IMR-90 (cell line): ENCODE data around the gene MDM4. TPM values are rescaled to one million over a fixed set of nuclear protein-coding genes. Genes with fewer than 3 reads are reported as not detected.

Experiments used
- ATAC-seq: fragments of 200-7000 bp; cut with Tn5 transposase; 2 replicates; pipeline ENCODE4 v1.9.1; 2020; ENCODE audit warnings: low read depth, mild to moderate bottlenecking, moderate library complexity
- BruUV-seq: library from RNA; stranded (reverse); fragments of 400-500 nt; replicated peaks from 2 replicates; lab custom pipeline; 2021; lab: Mats Ljungman, UMichigan
- CTCF ChIA-PET: fragments of 300-600 bp; formaldehyde crosslinking; extraction: SDS; loops from one replicate; lab custom pipeline; 2021; ENCODE audit warnings: antibody characterized with exemption; lab: Yijun Ruan, JAX
- POLR2A ChIA-PET: fragments of 300-600 bp; sonication (Branson Sonifier 250); formaldehyde crosslinking; loops from one replicate; lab custom pipeline; 2022; ENCODE audit warnings: antibody characterized with exemption; ENCODE audit not compliant: unreplicated experiment; lab: Charles Lee
- DNase-seq: peaks from one replicate; pipeline ENCODE4 v3.0.0; 2013
- H2AFZ ChIP-seq: replicated peaks from 2 replicates; pipeline ENCODE3; 2013; ENCODE audit warnings: low read length, mild to moderate bottlenecking; ENCODE audit not compliant: poor library complexity
- H2AK5ac ChIP-seq: 2 replicates; pipeline ENCODE4 v1.6.1; 2013; ENCODE audit warnings: low read depth, low read length, inconsistent platforms
- H2AK9ac ChIP-seq: replicated peaks from 2 replicates; pipeline ENCODE3; 2013; ENCODE audit warnings: mild to moderate bottlenecking, low read depth, low read length, moderate library complexity; ENCODE audit not compliant: poor library complexity
- H2BK120ac ChIP-seq: 2 replicates; pipeline ENCODE4 v1.6.1; 2013; ENCODE audit warnings: low read depth, low read length, inconsistent platforms
- H2BK15ac ChIP-seq: 3 replicates; pipeline ENCODE4 v1.6.1; 2013; ENCODE audit warnings: low read depth, low read length, inconsistent platforms
- H2BK20ac ChIP-seq: 2 replicates; pipeline ENCODE4 v1.6.1; 2013; ENCODE audit warnings: low read depth, mild to moderate bottlenecking, inconsistent platforms, low read length, moderate library complexity
- H2BK5ac ChIP-seq: 2 replicates; pipeline ENCODE4 v1.6.1; 2013; ENCODE audit warnings: mild to moderate bottlenecking, low read depth, low read length, inconsistent platforms; ENCODE audit not compliant: poor library complexity, severe bottlenecking
- H3K14ac ChIP-seq: replicated peaks from 2 replicates; pipeline ENCODE4 v1.6.1; 2013; ENCODE audit warnings: low read depth, low read length, inconsistent platforms
- H3K18ac ChIP-seq: 2 replicates; pipeline ENCODE4 v1.6.1; 2013; ENCODE audit warnings: low read depth, low read length, control low read depth
- H3K23ac ChIP-seq: 2 replicates; pipeline ENCODE4 v1.6.1; 2013; ENCODE audit warnings: low read depth, low read length, inconsistent platforms
- H3K27ac ChIP-seq: 2 replicates; pipeline ENCODE4 v1.5.1; 2013; ENCODE audit warnings: mild to moderate bottlenecking, control low read depth, low read length; ENCODE audit not compliant: insufficient read depth
- H3K27me3 ChIP-seq: 2 replicates; pipeline ENCODE4 v1.6.1; 2013; ENCODE audit warnings: low read length; ENCODE audit not compliant: control insufficient read depth, insufficient read depth
- H3K36me3 ChIP-seq: 2 replicates; pipeline ENCODE4 v1.6.1; 2013; ENCODE audit warnings: low read length, mixed read lengths; ENCODE audit not compliant: control insufficient read depth, insufficient read depth
- H3K4ac ChIP-seq: 2 replicates; pipeline ENCODE4 v1.6.1; 2013; ENCODE audit warnings: low read depth, low read length, inconsistent platforms
- H3K4me1 ChIP-seq: 2 replicates; pipeline ENCODE4 v1.6.1; 2013; ENCODE audit warnings: low read length, mixed read lengths; ENCODE audit not compliant: control insufficient read depth, insufficient read depth
- H3K4me2 ChIP-seq: 2 replicates; pipeline ENCODE4 v1.6.1; 2013; ENCODE audit warnings: low read depth, mild to moderate bottlenecking, control low read depth, low read length, moderate library complexity
- H3K4me3 ChIP-seq: 2 replicates; pipeline ENCODE4 v1.5.1; 2013; ENCODE audit warnings: low read depth, mild to moderate bottlenecking, control low read depth, low read length, moderate library complexity; ENCODE audit not compliant: insufficient read depth
- H3K56ac ChIP-seq: 2 replicates; pipeline ENCODE4 v1.6.1; 2013; ENCODE audit warnings: low read length, inconsistent platforms; ENCODE audit not compliant: insufficient read depth; ENCODE audit errors: extremely low read depth
- H3K79me1 ChIP-seq, 2 experiments: 2 replicates each; pipeline ENCODE4 v1.6.1; 2013; ENCODE audit warnings: low read length in 2 of 2, inconsistent platforms in 1 of 2, low read depth in 1 of 2
- H3K9ac ChIP-seq: 2 replicates; pipeline ENCODE4 v1.6.1; 2013; ENCODE audit warnings: low read depth, low read length, control low read depth
- H3K9me1 ChIP-seq: 2 replicates; pipeline ENCODE4 v1.6.1; 2013; ENCODE audit warnings: low read length, inconsistent platforms; ENCODE audit not compliant: insufficient read depth
- H3K9me3 ChIP-seq: 2 replicates; pipeline ENCODE4 v1.6.1; 2013; ENCODE audit warnings: low read length; ENCODE audit not compliant: control insufficient read depth, insufficient read depth
- H4K20me1 ChIP-seq: 2 replicates; pipeline ENCODE4 v1.6.1; 2013; ENCODE audit warnings: low read length, inconsistent platforms; ENCODE audit not compliant: insufficient read depth
- H4K5ac ChIP-seq: 2 replicates; pipeline ENCODE4 v1.6.1; 2013; ENCODE audit warnings: mild to moderate bottlenecking, low read depth, low read length, control low read depth
- H4K8ac ChIP-seq, 2 experiments: 2 replicates each; pipeline ENCODE4 v1.6.1; 2013; ENCODE audit warnings: low read depth in 2 of 2, low read length in 2 of 2, control low read depth in 1 of 2, inconsistent platforms in 1 of 2
- H4K91ac ChIP-seq: 2 replicates; pipeline ENCODE4 v1.6.1; 2013; ENCODE audit warnings: low read depth, low read length, inconsistent platforms; ENCODE audit not compliant: insufficient read depth
- BHLHE40 ChIP-seq: fragments of 150-350 bp; IDR thresholded peaks from 2 replicates; pipeline ENCODE4 v1.6.1; 2016; ENCODE audit warnings: mild to moderate bottlenecking, low read depth, low read length
- CEBPB ChIP-seq: IDR thresholded peaks from 2 replicates; pipeline ENCODE4 v1.6.1; 2012; ENCODE audit warnings: low read depth, low read length, improper control_type of control experiment
- CHD1 ChIP-seq: IDR thresholded peaks from 2 replicates; pipeline ENCODE4 v1.6.1; 2012; ENCODE audit warnings: low read depth, low read length, improper control_type of control experiment
- CTCF ChIP-seq: conservative IDR thresholded peaks from 2 replicates; pipeline ENCODE4 v1.5.1; 2012; ENCODE audit warnings: mild to moderate bottlenecking, low read depth, low read length, improper control_type of control experiment
- ELK1 ChIP-seq: fragments of 150-350 bp; IDR thresholded peaks from 2 replicates; pipeline ENCODE4 v1.6.1; 2016; ENCODE audit warnings: low read depth, mild to moderate bottlenecking, low read length, moderate library complexity, borderline replicate concordance
- FOS ChIP-seq: fragments of 150-350 bp; IDR thresholded peaks from 2 replicates; pipeline ENCODE4 v1.6.1; 2016; ENCODE audit warnings: low read depth, low read length
- MAFK ChIP-seq: IDR thresholded peaks from 2 replicates; pipeline ENCODE4 v1.6.1; 2012; ENCODE audit warnings: low read depth, low read length, improper control_type of control experiment
- MAZ ChIP-seq: IDR thresholded peaks from 2 replicates; pipeline ENCODE4 v1.6.1; 2012; ENCODE audit warnings: low read depth, mild to moderate bottlenecking, low read length, improper control_type of control experiment, moderate library complexity, borderline replicate concordance
- MXI1 ChIP-seq: IDR thresholded peaks from 2 replicates; pipeline ENCODE4 v1.6.1; 2012; ENCODE audit warnings: low read depth, mild to moderate bottlenecking, low read length, moderate library complexity, borderline replicate concordance
- NFE2L2 ChIP-seq: fragments of 150-350 bp; IDR thresholded peaks from 2 replicates; pipeline ENCODE4 v1.6.1; 2016; ENCODE audit warnings: low read depth, mild to moderate bottlenecking, low read length
- POLR2A ChIP-seq: IDR thresholded peaks from 2 replicates; pipeline ENCODE4 v1.6.1; 2012; ENCODE audit warnings: mild to moderate bottlenecking, low read depth, low read length
- RAD21 ChIP-seq: IDR thresholded peaks from 2 replicates; pipeline ENCODE4 v1.6.1; 2012; ENCODE audit warnings: low read length, improper control_type of control experiment
- RCOR1 ChIP-seq: IDR thresholded peaks from 2 replicates; pipeline ENCODE4 v1.6.1; 2012; ENCODE audit warnings: mild to moderate bottlenecking, low read length, improper control_type of control experiment; ENCODE audit not compliant: insufficient replicate concordance
- RFX5 ChIP-seq: IDR thresholded peaks from 2 replicates; pipeline ENCODE4 v1.8.0; 2012; ENCODE audit warnings: low read depth, mild to moderate bottlenecking, low read length, moderate library complexity
- SMC3 ChIP-seq: fragments of 150-350 bp; IDR thresholded peaks from 2 replicates; pipeline ENCODE4 v1.6.1; 2016; ENCODE audit warnings: low read depth, mild to moderate bottlenecking, antibody characterized with exemption, low read length, moderate library complexity
- USF2 ChIP-seq: fragments of 150-350 bp; IDR thresholded peaks from 2 replicates; pipeline ENCODE4 v1.6.1; 2017; ENCODE audit warnings: mild to moderate bottlenecking, antibody characterized with exemption, low read length, low read depth
- WGBS, 2 experiments: methylation state at CpG; one replicate each; pipeline versions ENCODE4 v1.1.5 to v1.1.7; 2013; ENCODE audit warnings: missing lambda C conversion rate in 2 of 2; ENCODE audit not compliant: insufficient read length in 1 of 2; ENCODE audit errors: extremely low coverage in 2 of 2; 5-methylcytosine and 5-hydroxymethylcytosine counted together
- dilution Hi-C: fragments of 300-500 bp; cut with HindIII; formaldehyde crosslinking; loops from one replicate; pipeline ENCODE4 v1.14.3; 2018; ENCODE audit warnings: low sequenced_read_pairs; ENCODE audit not compliant: unreplicated experiment
- in situ Hi-C: fragments of 300-500 bp; cut with MboI; formaldehyde crosslinking; loops from 3 replicates; pipeline ENCODE4 v1.14.3; 2019; ENCODE audit warnings: low sequenced_read_pairs, inconsistent platforms, mixed read lengths
- intact Hi-C: fragments of 100-400 bp; cut with micrococcal nuclease; formaldehyde crosslinking; loops from 2 replicates; pipeline ENCODE4 v1.10.0; 2022
- polyA plus RNA-seq, 3 experiments: library from polyadenylated mRNA; depleted of rRNA; stranded (reverse); fragments of >200 nt; gene quantifications; 2 replicates each; pipeline ENCODE4 v1.2.3, GENCODE V29; 2012; ENCODE audit warnings: low replicate concordance in 1 of 3
- total RNA-seq: library from RNA; depleted of rRNA; stranded (reverse); fragments of >200 nt; gene quantifications from 2 replicates; pipeline ENCODE4 v1.2.3, GENCODE V29; 2012

The MDM4 gene
- total and polyA plus RNA-seq, 2 of the 4 experiments (the other 2 are of a cell fraction) = 7.4 to 20.1 TPM

- CTCF ChIA-PET = interaction anchor here (3.0 kb wide), 1 partner anchor 237 kb away, joined by 17 read pairs; no protein-coding TSS in a partner anchor
These were observed 53.3 kb downstream of the MDM4 start for GRCh38 chr1:204569478-204569877.

More at GRCh38 chr1:204569478-204569877, 53.3 kb downstream of the MDM4 start:
- no peak for DNase-seq
- no peak overlapping the region for H2BK5ac ChIP-seq
- H3K4ac ChIP-seq = no peak overlapping the region
- H3K9me1 ChIP-seq = peaks cover 2% of the 10 kb centered on the region; the same call in 1 of the 2 replicates
- intact Hi-C loops (loop anchor here (5.0 kb wide), 1 partner anchor 178 kb away; no protein-coding TSS in a partner anchor), dilution Hi-C loops (no loop called here), in situ Hi-C loops (loop anchor here (5.0 kb wide), 1 partner anchor 238 kb away; no protein-coding TSS in a partner anchor)
- H2BK120ac ChIP-seq = no peak overlapping the region
- no peak overlapping the region for H2AFZ ChIP-seq
- H3K4me2 ChIP-seq = no peak overlapping the region
- H4K5ac ChIP-seq = no peak overlapping the region
- H2BK15ac ChIP-seq = no peak overlapping the region
- no peak overlapping the region for H4K91ac ChIP-seq
- H2AK9ac ChIP-seq = no peak overlapping the region
- no peak overlapping the region for H3K23ac ChIP-seq
- H3K56ac ChIP-seq = no peak overlapping the region
- H3K27me3 ChIP-seq = peaks cover under 1% of the 10 kb centered on the region; the same call in 1 of the 2 replicates
- no peak overlapping the region for H2AK5ac ChIP-seq
- H3K4me3 ChIP-seq = no peak overlapping the region
- H2BK20ac ChIP-seq = no peak overlapping the region
- WGBS, 2 experiments = no CpG with 5 or more reads among the region's 5 CpGs
- no peak overlapping the region for H3K14ac ChIP-seq
- BruUV-seq = no TSS peak
- no peaks in the 10 kb centered on the region for H3K79me1 ChIP-seq
- TF ChIP-seq FOS (no peak), RCOR1 (no peak), CHD1 (no peak), MAFK (no peak), NFE2L2 (no peak), MXI1 (no peak), MAZ (no peak), SMC3 (no peak), POLR2A (no peak), RAD21 (no peak), RFX5 (no peak), USF2 (no peak), CTCF (no peak), BHLHE40 (no peak), ELK1 (no peak), CEBPB (no peak)
- H3K4me1 ChIP-seq = no peaks in the 10 kb centered on the region
- no peaks in the 10 kb centered on the region for H3K36me3 ChIP-seq
- ATAC-seq = no peak
- H3K9ac ChIP-seq = no peak overlapping the region
- no peak overlapping the region for H3K27ac ChIP-seq
- H3K18ac ChIP-seq = no peak overlapping the region
- POLR2A ChIA-PET = no interaction called here
- no peaks in the 10 kb centered on the region for H4K20me1 ChIP-seq
- H4K8ac ChIP-seq = no peak overlapping the region
- no peaks in the 10 kb centered on the region for H3K9me3 ChIP-seq
